ENCODE measurements around the gene MAP3K2.

MAP3K2 gene

GRCh38 chr2:127309468-127309867 lies 78.3 kb downstream of the MAP3K2 start:
- POLR2A ChIA-PET, result interaction anchor here (1.4 kb wide), 1 partner anchor 16 kb away, joined by 7 read pairs; the partner anchor contains the start of gene ERCC3

GRCh38 chr2:127308586-127309138 lies 79.1 kb downstream of the MAP3K2 start:
- TF ChIP-seq TARDBP (IDR thresholded peaks at IDR 0.05), result no peak
- TF ChIP-seq ZNF384 (IDR thresholded peaks at IDR 0.05), result no peak
- TF ChIP-seq ARNT (IDR thresholded peaks at IDR 0.05), result no peak
- TF ChIP-seq PKNOX1 (IDR thresholded peaks at IDR 0.05), result no peak
- TF ChIP-seq SUZ12 (IDR thresholded peaks at IDR 0.05), result no peak
- no peak for TF ChIP-seq BHLHE40 (IDR thresholded peaks at IDR 0.05; ENCODE audit: borderline replicate concordance)
- TF ChIP-seq L3MBTL2 (conservative IDR thresholded peaks at IDR 0.05), result no peak
- TF ChIP-seq FOXA1 (IDR thresholded peaks at IDR 0.05), result no peak
- TF ChIP-seq FOXK2 (IDR thresholded peaks at IDR 0.05), result no peak
- no peak for TF ChIP-seq NFRKB (IDR thresholded peaks at IDR 0.05)
- no peak for TF ChIP-seq LEF1 (IDR thresholded peaks at IDR 0.05; ENCODE audit: borderline replicate concordance)
- TF ChIP-seq HDGF (IDR thresholded peaks at IDR 0.05; ENCODE audit: borderline replicate concordance), result no peak
- TF ChIP-seq ELF4 (IDR thresholded peaks at IDR 0.05), result no peak
- TF ChIP-seq FOXM1 (IDR thresholded peaks at IDR 0.05; ENCODE audit: borderline replicate concordance), result no peak
- no peak for TF ChIP-seq CTBP1 (IDR thresholded peaks at IDR 0.05; ENCODE audit: borderline replicate concordance)
- TF ChIP-seq SP1 (IDR thresholded peaks at IDR 0.05), result no peak
- no peak for DNase-seq (ENCODE audit: extremely low spot score)
- ChIA-PET POLR2A (interaction anchor here (1.4 kb wide), 1 partner anchor 15 kb away, joined by 7 read pairs; the partner anchor contains the start of gene ERCC3), CTCF (no interaction called here)

More at GRCh38 chr2:127309468-127309867, 78.3 kb downstream of the MAP3K2 start:
- no peak for DNase-seq (ENCODE audit: extremely low spot score)
- no peak for TF ChIP-seq SUZ12 (IDR thresholded peaks at IDR 0.05)
- no peak for TF ChIP-seq NFRKB (IDR thresholded peaks at IDR 0.05)
- TF ChIP-seq BHLHE40 (IDR thresholded peaks at IDR 0.05; ENCODE audit: borderline replicate concordance), result no peak
- TF ChIP-seq FOXM1 (IDR thresholded peaks at IDR 0.05; ENCODE audit: borderline replicate concordance), result no peak
- TF ChIP-seq FOXK2 (IDR thresholded peaks at IDR 0.05), result no peak
- no peak for TF ChIP-seq SP1 (IDR thresholded peaks at IDR 0.05)
- CTCF ChIA-PET, result no interaction called here

- POLR2A ChIA-PET, result interaction anchor here (2.2 kb wide), 1 partner anchor 12 kb away, joined by 9 read pairs; the partner anchor contains the start of gene ERCC3
- CTCF ChIA-PET, result interaction anchor here (0.7 kb wide), 1 partner anchor 176 kb away, joined by 3 read pairs; no protein-coding TSS in a partner anchor
- DNase-seq (ENCODE audit: extremely low spot score), result no peak
- TF ChIP-seq ZNF384 (IDR thresholded peaks at IDR 0.05) (no peak), ELF4 (IDR thresholded peaks at IDR 0.05) (no peak), FOXK2 (IDR thresholded peaks at IDR 0.05) (no peak), BHLHE40 (IDR thresholded peaks at IDR 0.05; ENCODE audit: borderline replicate concordance) (no peak), ARNT (IDR thresholded peaks at IDR 0.05) (no peak)
Measured at GRCh38 chr2:127305990-127306585, 81.7 kb downstream of the MAP3K2 start.

GRCh38 chr2:127302168-127302567 lies 85.6 kb downstream of the MAP3K2 start:
- ChIA-PET POLR2A (interaction anchor here (1.7 kb wide), 1 partner anchor 8 kb away, joined by 8 read pairs; the partner anchor contains the start of gene ERCC3), CTCF (no interaction called here)
- no peak for DNase-seq (ENCODE audit: extremely low spot score)
- TF ChIP-seq NFRKB (IDR thresholded peaks at IDR 0.05) (no peak), CTBP1 (IDR thresholded peaks at IDR 0.05; ENCODE audit: borderline replicate concordance) (no peak), ZNF384 (IDR thresholded peaks at IDR 0.05) (no peak), SP1 (IDR thresholded peaks at IDR 0.05) (no peak), FOXA1 (IDR thresholded peaks at IDR 0.05) (no peak), TARDBP (IDR thresholded peaks at IDR 0.05) (no peak), ELF4 (IDR thresholded peaks at IDR 0.05) (no peak), PKNOX1 (IDR thresholded peaks at IDR 0.05) (no peak), FOXK2 (IDR thresholded peaks at IDR 0.05) (no peak), LEF1 (IDR thresholded peaks at IDR 0.05; ENCODE audit: borderline replicate concordance) (no peak), BHLHE40 (IDR thresholded peaks at IDR 0.05; ENCODE audit: borderline replicate concordance) (no peak), SUZ12 (IDR thresholded peaks at IDR 0.05) (no peak), FOXM1 (IDR thresholded peaks at IDR 0.05; ENCODE audit: borderline replicate concordance) (no peak), HDGF (IDR thresholded peaks at IDR 0.05; ENCODE audit: borderline replicate concordance) (no peak), L3MBTL2 (conservative IDR thresholded peaks at IDR 0.05) (no peak), ARNT (IDR thresholded peaks at IDR 0.05) (no peak)

- ChIA-PET CTCF (interaction anchor here (1.8 kb wide), 1 partner anchor 97 kb away, joined by 7 read pairs; no protein-coding TSS in a partner anchor), POLR2A (interaction anchor here (0.6 to 1.9 kb wide), 45 partner anchors 8 to 232 kb away, joined by 3 to 15 read pairs (median 4); partner anchors contain the start of gene IWS1)
- TF ChIP-seq SUZ12 (IDR thresholded peaks at IDR 0.05) (no peak), ARNT (IDR thresholded peaks at IDR 0.05) (no peak), CTBP1 (IDR thresholded peaks at IDR 0.05; ENCODE audit: borderline replicate concordance) (no peak), L3MBTL2 (conservative IDR thresholded peaks at IDR 0.05) (peak; percentile 66), ELF4 (IDR thresholded peaks at IDR 0.05) (peak; percentile 68), PKNOX1 (IDR thresholded peaks at IDR 0.05) (no peak), FOXK2 (IDR thresholded peaks at IDR 0.05) (no peak), ZNF384 (IDR thresholded peaks at IDR 0.05) (no peak), FOXA1 (IDR thresholded peaks at IDR 0.05) (no peak)
- peak; percentile 94 for DNase-seq (ENCODE audit: extremely low spot score)
Measured at GRCh38 chr2:127293748-127294562, 93.8 kb downstream of the MAP3K2 start, which contains the start of gene ERCC3. TSS of gene ERCC3 (minus strand) at chr2:127294144. CDS start at chr2:127294081, 63 bp downstream.

Data from HEK293T (cell line).